ENCODE data around the gene PDHX.
A peak's percentile ranks its signal among the peaks of the same experiment; 100 is the strongest.
"Not testable (repeated sequence)": the region's sequence is repeated elsewhere in the genome, so short reads cannot be mapped to it uniquely, and the experiment has no call there.

Gene PDHX

GRCh38 chr11:34916015-34916842 is at the start of gene PDHX, which contains the start of gene APIP:
Gene PDHX, plus strand, starts transcription at chr11:34916618. Its CDS starts 38 bp downstream, at chr11:34916656.
Gene APIP, minus strand, starts transcription at chr11:34916379. Its CDS starts 95 bp downstream, at chr11:34916284.
- peak; percentile 83 for DNase-seq

DNA sequence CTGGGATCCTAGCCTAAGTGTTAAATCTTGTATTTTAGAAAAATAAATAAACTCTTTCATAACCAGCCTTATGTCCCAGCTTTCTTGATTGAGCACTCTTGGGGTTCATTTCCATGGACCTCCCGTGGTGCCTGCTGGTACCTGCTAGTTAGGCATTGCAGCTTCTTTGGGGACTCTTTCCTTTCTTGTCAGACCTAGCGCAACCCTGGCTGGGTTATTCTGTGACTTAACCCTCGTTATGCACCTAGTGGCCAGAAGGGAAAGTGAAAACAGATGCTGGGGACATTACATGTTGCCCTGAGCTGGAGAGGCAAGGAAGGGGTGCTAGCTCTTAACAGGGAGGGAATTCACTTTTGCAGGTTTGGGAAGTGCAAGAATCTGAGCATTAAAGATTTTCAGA is 47.0 kb upstream of the PDHX start:
- no peak for DNase-seq

DNA sequence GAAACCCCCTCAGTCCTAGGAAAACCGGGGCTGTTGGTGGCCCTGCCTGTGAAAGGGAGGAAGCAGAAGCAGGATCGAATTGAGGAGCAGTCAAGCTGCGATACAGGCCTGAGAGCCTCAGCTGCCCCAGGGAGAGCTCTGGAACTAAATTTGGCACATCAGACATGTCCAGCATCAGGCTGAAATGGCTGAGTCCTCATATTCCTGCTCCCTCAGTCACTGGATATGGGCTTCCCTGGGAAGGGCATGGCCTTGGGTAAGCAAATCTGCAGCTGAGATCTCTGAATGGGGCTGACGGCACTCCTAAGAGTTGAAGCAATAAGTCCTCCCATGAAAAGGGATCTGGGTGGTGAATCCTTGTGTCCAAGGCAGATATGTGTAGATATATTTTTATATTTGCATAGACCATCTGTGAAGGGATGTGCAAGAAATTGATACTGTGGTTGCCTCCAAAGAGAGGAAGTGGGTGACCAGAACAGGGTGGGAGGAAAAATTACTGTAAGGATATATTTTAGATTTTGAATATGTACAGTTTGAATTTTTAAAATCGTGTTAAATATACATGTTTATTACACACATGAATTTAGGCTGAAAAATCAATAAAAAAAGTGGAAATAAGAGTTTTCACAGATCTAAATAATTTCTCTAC is 45.7 kb upstream of the PDHX start:
- no peak for DNase-seq

GRCh38 chr11:34874202-34874601 is 42.2 kb upstream of the PDHX start:
- DNase-seq = no peak

DNA sequence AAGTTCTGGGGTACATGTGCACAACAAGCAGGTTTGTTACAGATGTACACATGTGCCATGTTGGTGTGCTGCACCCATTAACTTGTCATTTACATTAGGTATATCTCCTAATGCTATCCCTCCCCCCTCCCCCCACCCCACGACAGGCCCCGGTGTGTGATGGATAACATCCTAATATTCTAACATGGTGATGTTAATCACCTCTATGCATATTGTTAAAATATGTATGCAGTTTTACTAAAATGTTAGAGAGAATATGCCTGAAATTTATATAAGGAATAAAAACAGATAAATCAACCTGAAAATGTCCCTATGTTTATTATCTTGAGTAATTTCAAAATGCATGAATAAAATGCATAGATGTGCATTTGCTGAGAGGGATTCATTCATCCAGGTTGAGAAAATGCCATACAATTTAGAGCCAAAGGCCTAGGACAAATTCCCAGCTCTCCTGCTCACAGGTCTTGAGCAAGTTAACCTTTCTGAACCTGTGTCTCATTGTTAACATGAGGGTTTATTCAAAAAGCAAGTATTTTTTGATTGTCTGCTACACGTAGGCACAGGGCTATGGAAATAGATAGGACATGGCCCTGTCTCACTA is 38.9 kb upstream of the PDHX start:
- no peak for DNase-seq

- no peak for DNase-seq
These were observed 34.5 kb upstream of the PDHX start for GRCh38 chr11:34881900-34882299.

DNA sequence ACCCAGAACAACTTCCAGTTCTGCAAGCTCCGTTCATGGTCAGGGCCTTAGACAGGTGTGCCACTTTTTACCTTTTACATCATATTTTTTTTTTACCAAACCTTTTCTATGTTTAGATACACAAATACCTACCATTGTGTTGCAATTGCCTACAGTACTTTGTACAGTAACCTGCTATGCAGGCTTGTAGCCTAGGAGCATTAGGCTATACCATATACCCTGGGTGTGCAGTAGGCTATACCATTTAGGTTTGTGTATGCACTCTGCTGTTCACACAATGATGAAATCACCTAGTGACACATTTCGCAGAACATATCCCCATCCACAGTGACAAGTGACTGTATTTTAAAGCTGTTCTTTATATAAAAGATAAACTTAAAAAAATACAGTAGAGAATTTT is 29.8 kb upstream of the PDHX start:
- no peak for DNase-seq

DNA sequence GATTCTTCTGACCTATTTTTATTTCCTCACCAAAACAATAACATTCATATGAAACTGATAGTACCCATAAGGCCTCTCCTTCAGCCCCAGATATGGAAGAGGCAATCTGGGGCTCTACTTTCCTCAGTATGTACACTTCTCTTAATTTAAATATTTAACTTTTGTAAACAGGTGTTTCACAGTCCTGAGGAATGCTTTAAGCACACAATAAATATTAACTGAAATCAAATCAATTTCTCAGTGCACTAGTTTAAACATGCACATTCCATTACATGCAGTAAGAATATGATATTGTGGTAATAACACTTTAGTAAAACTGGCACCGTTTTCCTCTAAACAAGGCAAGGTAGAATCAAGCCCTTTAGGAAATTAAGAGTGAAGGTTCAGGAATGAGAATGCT is 29.2 kb upstream of the PDHX start:
- no peak for DNase-seq

- DNase-seq = no peak
These were observed 26.3 kb upstream of the PDHX start for GRCh38 chr11:34890089-34890488.

GRCh38 chr11:34890812-34891211 is 25.6 kb upstream of the PDHX start:
- DNase-seq = no peak

DNA sequence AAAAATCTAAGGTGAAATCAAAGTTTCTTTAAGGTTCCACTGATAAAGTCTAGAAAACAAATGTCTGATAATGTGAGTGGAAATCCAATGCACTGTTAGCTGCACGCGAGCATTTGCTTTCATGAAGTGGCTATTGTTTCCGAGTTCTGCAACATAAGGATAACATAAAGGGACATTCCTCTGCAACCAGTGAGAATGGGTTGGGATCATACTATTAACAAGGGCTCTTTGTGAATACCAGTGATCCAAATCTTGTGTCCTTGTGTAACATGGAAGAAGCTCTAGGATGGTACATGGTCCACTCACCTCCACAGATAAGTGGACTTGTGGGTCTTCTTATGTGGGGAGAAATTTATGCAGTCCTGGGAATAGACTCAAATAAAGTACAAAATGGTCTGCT is 24.8 kb upstream of the PDHX start:
- DNase-seq = no peak

DNA sequence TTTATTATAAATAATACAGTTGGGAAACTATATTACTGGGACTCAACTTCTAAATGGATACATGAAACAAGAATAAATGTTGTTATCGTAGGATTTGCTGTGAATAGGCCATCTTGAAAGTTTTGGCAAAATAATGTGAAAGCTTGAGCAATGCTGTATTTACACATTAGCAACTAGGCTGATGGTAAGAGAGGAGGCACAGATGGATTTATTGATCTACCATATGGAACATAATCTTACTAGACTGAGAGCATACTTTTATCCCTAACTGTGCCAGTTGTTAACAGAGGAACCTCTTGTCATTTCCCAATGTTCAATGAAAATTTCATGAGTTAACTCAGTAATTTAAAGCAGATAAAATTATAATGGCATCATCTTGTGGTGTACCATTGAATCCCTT is 23.0 kb upstream of the PDHX start:
- no peak for DNase-seq

DNA sequence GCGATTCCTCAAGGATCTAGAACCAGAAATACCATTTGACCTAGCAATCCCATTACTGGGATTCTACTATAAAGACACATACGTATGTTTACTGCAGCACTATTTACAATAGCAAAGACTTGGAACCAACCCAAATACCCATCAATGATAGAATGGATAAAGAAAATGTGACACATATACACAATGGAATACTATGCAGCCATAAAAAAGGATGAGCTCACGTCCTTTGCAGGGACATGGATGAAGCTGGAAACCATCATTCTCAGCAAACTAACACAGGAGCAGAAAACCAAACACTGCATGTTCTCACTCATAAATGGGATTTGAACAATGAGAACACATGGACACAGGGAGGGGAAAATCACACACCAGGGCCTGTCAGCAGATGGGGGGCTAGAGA is 20.2 kb upstream of the PDHX start:
- not testable (repeated sequence) for DNase-seq

- DNase-seq = no peak
These were observed 19.1 kb upstream of the PDHX start for GRCh38 chr11:34897171-34897870.

- DNase-seq = no peak
These were observed 17.9 kb upstream of the PDHX start for GRCh38 chr11:34898474-34898873.

- no peak for DNase-seq
These were observed 16.8 kb upstream of the PDHX start for GRCh38 chr11:34899633-34900016.

DNA sequence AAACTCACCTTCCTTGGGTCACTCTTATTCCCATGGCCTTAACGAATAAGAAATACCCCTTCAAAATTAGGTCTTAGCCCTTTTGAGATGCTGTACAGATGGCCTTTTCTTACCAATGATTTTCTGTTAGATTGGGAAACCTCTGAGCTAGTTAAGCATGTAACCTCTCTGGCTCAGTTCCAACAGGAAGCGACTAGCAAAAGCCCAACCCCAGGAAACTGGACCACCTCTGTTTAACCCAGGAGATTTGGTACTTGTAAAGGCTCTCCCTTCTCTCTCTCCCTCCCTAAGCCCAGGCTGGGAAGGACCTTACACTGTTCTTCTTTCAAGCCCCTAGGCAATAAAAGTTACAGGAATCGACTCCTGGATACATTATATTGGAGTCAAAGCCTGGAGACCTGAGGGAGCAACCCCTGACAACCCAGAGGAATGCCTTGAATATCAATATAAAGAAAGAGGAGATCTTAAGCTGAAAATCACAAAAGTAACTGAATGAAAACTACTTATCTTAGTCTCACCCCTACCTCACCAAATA is 11.9 kb upstream of the PDHX start:
- no peak for DNase-seq

DNA sequence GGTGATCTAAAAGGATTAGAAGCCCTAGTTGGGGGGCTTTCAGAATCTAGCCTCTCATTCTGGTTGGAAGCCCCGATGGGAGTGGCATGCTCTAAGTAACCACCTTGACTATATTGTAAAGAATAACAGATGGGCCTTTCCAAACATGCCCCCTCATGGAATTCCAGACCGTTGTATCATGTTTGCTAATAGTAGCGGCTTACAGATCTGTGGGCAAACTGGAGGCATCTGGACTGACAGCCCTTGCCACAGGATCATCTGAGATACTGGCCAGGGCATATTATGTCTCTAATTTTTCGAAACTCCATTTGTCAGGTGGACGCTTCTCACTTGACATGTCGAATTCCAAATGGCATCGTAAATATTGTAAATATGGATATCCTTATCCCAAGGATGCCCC is 10.8 kb upstream of the PDHX start:
- no peak for DNase-seq

DNA sequence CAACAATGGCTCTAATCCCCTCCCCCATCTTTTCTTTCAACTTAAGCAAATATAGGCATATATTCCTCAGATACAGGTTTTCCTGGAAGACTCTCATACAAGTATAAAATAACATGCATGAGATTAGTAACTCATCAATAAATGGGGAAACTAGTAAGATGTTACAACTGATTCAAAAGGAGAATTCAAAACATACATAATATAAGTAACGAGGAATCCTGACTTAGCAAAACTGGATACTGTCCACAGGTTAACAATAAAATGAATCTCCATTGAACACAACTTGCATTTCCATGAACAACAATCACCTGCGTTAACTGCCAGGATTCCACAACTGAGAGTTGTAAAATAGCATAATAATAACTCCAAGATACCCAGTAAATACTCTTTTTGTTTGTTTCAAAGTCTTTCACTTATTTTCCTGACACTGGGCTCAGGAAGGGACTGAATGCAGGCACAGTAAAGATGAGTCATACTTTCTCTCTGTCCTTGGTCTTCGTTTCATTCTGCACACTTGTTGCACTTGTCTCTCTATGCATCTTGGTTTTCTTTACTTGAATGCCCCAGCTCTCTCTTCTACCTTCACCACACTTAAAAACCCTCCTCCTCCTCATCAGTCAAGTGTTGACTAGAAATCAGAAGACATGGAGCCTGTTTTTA is 8.4 kb upstream of the PDHX start:
- no peak for DNase-seq

GRCh38 chr11:34909415-34909814 is 7.0 kb upstream of the PDHX start:
- no peak for DNase-seq

DNA sequence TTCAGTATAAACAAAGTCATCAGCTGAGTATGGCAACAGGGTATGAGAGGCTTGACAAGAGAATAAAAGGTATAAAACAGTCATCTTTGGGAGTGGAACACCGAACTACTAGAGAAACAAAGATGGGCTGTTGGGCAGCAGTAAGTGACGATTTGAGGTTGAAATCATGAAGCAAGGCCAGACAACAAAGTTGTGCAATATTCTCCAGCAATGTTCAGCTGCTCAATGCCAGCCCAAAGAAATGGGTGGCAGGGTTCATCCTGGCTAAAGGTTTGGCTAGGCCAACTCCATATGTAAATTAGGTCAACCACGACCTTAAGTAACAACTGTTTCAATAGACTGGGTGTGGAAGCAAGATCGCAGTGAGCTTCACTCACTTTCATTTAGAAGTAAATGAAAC is 6.5 kb upstream of the PDHX start:
- DNase-seq = no peak

DNA sequence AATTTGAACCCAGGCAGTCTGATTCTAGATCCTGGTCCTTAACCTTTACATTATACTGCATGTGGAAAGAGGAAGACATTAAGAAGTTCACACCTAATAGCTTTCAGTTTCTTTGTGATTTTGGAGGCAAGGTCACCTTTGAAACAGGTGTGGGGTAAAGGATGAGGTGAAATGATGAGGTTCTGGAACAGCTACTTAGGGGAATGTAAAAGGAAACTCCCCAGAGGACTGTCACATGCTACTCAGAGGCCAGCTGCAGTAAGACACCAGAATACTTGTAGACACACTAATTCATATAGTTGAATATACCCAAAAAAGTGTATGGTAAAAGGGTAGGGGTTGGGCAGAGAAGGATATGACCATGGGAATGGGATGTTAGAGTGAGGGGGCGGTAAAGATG is 5.6 kb upstream of the PDHX start:
- DNase-seq = no peak

GRCh38 chr11:34911676-34912075 is 4.7 kb upstream of the PDHX start:
- DNase-seq = no peak

Data from NCI-H510A (cell line).